ENCODE results near the gene SLC46A1. TPM values are rescaled to one million over a fixed set of nuclear protein-coding genes. Genes with fewer than 3 reads are reported as not detected.

Gene SLC46A1
- total and polyA plus RNA-seq, 9 of the 15 experiments (the other 6 are each of a cell fraction or from before 2014, with no cell fraction given) = 0.24 to 5.5 (median 3.1) TPM

DNA sequence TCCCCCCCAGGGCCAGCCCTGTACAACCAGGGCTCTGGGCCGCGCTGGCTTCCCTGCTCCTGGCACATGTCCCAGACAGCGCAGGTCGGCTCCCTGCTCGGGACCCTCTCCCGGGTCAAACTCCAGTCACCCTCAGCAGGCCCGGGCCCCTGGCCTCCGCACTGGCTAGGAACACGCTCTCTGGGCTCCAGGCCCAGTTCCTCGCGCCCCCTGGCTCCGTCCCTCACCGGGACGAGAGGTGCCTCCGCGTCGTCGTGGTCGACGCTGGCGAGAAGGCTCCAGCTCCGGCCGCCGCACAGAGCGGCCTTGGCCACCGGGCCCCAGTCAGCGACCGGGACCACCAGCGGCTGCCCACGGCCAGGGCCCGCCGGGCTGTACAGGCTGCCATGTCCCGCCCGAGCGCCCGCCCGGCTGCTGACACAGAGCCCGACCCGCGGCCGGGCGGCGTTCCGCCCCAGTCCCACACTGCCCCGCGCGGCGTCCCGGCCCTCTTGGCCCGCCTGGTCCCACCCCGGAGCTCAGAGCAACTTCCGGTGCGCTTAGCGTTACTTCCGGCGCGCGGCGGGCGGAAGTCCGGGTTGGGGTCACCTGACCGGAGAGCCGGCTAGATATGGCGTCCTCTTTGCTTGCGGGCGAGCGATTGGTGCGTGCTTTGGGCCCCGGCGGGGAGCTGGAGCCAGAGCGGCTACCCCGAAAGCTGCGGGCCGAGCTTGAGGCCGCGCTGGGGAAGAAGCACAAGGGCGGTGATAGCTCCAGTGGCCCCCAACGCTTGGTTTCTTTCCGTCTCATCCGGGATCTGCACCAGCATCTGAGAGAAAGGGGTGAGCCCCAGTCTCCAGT lies 48.7 kb downstream of the SLC46A1 start, which contains the start of gene POLDIP2 (continued):
- TF ChIP-seq, protein P1, sequence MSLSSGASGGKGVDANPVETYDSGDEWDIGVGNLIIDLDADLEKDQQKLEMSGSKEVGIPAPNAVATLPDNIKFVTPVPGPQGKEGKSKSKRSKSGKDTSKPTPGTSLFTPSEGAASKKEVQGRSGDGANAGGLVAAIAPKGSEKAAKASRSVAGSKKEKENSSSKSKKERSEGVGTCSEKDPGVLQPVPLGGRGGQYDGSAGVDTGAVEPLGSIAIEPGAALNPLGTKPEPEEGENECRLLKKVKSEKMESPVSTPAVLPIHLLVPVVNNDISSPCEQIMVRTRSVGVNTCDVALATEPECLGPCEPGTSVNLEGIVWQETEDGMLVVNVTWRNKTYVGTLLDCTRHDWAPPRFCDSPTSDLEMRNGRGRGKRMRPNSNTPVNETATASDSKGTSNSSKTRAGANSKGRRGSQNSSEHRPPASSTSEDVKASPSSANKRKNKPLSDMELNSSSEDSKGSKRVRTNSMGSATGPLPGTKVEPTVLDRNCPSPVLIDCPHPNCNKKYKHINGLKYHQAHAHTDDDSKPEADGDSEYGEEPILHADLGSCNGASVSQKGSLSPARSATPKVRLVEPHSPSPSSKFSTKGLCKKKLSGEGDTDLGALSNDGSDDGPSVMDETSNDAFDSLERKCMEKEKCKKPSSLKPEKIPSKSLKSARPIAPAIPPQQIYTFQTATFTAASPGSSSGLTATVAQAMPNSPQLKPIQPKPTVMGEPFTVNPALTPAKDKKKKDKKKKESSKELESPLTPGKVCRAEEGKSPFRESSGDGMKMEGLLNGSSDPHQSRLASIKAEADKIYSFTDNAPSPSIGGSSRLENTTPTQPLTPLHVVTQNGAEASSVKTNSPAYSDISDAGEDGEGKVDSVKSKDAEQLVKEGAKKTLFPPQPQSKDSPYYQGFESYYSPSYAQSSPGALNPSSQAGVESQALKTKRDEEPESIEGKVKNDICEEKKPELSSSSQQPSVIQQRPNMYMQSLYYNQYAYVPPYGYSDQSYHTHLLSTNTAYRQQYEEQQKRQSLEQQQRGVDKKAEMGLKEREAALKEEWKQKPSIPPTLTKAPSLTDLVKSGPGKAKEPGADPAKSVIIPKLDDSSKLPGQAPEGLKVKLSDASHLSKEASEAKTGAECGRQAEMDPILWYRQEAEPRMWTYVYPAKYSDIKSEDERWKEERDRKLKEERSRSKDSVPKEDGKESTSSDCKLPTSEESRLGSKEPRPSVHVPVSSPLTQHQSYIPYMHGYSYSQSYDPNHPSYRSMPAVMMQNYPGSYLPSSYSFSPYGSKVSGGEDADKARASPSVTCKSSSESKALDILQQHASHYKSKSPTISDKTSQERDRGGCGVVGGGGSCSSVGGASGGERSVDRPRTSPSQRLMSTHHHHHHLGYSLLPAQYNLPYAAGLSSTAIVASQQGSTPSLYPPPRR (CRISPR knock-in tag; IDR thresholded peaks at IDR 0.05; ENCODE audit: borderline replicate concordance) = no peak
- TF ChIP-seq ILF3 (IDR thresholded peaks at IDR 0.05; ENCODE audit: borderline replicate concordance) (peak; percentile 85; the same call in 1 of the 2 replicates), ZBTB1 (CRISPR knock-in tag; IDR thresholded peaks at IDR 0.05; ENCODE audit: borderline replicate concordance, low read depth) (no peak), CREB1 (IDR thresholded peaks at IDR 0.05) (peak; percentile 86), CREB1 (CRISPR knock-in tag; IDR thresholded peaks at IDR 0.05) (peak; percentile 73; the same call in 1 of the 2 replicates), PTRF (tag; IDR thresholded peaks at IDR 0.05) (no peak), NCOR1 (IDR thresholded peaks at IDR 0.05) (0 out of 2 replicates have a peak, but pooled peaks have one; percentile 6), LARP7 (IDR thresholded peaks at IDR 0.05) (no peak), ZNF431 (CRISPR knock-in tag; IDR thresholded peaks at IDR 0.05) (no peak), SMARCE1 (IDR thresholded peaks at IDR 0.05) (no peak), CXXC5 (CRISPR knock-in tag; IDR thresholded peaks at IDR 0.05) (peak; percentile 93), NBN (IDR thresholded peaks at IDR 0.05; ENCODE audit: low read depth) (no peak), ZC3H8 (IDR thresholded peaks at IDR 0.05) (no peak), MAFF (IDR thresholded peaks at IDR 0.05; ENCODE audit: low read length) (no peak)
- TF ChIP-seq, protein P2, sequence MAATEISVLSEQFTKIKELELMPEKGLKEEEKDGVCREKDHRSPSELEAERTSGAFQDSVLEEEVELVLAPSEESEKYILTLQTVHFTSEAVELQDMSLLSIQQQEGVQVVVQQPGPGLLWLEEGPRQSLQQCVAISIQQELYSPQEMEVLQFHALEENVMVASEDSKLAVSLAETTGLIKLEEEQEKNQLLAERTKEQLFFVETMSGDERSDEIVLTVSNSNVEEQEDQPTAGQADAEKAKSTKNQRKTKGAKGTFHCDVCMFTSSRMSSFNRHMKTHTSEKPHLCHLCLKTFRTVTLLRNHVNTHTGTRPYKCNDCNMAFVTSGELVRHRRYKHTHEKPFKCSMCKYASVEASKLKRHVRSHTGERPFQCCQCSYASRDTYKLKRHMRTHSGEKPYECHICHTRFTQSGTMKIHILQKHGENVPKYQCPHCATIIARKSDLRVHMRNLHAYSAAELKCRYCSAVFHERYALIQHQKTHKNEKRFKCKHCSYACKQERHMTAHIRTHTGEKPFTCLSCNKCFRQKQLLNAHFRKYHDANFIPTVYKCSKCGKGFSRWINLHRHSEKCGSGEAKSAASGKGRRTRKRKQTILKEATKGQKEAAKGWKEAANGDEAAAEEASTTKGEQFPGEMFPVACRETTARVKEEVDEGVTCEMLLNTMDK (IDR thresholded peaks at IDR 0.05; ENCODE audit: borderline replicate concordance, insufficient read depth, low read depth, low read length, poor library complexity, severe bottlenecking) = peak; percentile 2
- TF ChIP-seq, protein P3, sequence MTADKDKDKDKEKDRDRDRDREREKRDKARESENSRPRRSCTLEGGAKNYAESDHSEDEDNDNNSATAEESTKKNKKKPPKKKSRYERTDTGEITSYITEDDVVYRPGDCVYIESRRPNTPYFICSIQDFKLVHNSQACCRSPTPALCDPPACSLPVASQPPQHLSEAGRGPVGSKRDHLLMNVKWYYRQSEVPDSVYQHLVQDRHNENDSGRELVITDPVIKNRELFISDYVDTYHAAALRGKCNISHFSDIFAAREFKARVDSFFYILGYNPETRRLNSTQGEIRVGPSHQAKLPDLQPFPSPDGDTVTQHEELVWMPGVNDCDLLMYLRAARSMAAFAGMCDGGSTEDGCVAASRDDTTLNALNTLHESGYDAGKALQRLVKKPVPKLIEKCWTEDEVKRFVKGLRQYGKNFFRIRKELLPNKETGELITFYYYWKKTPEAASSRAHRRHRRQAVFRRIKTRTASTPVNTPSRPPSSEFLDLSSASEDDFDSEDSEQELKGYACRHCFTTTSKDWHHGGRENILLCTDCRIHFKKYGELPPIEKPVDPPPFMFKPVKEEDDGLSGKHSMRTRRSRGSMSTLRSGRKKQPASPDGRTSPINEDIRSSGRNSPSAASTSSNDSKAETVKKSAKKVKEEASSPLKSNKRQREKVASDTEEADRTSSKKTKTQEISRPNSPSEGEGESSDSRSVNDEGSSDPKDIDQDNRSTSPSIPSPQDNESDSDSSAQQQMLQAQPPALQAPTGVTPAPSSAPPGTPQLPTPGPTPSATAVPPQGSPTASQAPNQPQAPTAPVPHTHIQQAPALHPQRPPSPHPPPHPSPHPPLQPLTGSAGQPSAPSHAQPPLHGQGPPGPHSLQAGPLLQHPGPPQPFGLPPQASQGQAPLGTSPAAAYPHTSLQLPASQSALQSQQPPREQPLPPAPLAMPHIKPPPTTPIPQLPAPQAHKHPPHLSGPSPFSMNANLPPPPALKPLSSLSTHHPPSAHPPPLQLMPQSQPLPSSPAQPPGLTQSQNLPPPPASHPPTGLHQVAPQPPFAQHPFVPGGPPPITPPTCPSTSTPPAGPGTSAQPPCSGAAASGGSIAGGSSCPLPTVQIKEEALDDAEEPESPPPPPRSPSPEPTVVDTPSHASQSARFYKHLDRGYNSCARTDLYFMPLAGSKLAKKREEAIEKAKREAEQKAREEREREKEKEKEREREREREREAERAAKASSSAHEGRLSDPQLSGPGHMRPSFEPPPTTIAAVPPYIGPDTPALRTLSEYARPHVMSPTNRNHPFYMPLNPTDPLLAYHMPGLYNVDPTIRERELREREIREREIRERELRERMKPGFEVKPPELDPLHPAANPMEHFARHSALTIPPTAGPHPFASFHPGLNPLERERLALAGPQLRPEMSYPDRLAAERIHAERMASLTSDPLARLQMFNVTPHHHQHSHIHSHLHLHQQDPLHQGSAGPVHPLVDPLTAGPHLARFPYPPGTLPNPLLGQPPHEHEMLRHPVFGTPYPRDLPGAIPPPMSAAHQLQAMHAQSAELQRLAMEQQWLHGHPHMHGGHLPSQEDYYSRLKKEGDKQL (CRISPR knock-in tag; IDR thresholded peaks at IDR 0.05; ENCODE audit: borderline replicate concordance) = no peak

Data from K562 (cell line).